ENCODE data around the gene FBXO42. TPM values are rescaled to one million over a fixed set of nuclear protein-coding genes. Genes with fewer than 3 reads are reported as not detected.
A peak's percentile ranks its signal among the peaks of the same experiment; 100 is the strongest.

Gene FBXO42
- total RNA-seq, 6 donors from 2014 or later: 20.8 to 41.9 (median 24.0) TPM

DNA sequence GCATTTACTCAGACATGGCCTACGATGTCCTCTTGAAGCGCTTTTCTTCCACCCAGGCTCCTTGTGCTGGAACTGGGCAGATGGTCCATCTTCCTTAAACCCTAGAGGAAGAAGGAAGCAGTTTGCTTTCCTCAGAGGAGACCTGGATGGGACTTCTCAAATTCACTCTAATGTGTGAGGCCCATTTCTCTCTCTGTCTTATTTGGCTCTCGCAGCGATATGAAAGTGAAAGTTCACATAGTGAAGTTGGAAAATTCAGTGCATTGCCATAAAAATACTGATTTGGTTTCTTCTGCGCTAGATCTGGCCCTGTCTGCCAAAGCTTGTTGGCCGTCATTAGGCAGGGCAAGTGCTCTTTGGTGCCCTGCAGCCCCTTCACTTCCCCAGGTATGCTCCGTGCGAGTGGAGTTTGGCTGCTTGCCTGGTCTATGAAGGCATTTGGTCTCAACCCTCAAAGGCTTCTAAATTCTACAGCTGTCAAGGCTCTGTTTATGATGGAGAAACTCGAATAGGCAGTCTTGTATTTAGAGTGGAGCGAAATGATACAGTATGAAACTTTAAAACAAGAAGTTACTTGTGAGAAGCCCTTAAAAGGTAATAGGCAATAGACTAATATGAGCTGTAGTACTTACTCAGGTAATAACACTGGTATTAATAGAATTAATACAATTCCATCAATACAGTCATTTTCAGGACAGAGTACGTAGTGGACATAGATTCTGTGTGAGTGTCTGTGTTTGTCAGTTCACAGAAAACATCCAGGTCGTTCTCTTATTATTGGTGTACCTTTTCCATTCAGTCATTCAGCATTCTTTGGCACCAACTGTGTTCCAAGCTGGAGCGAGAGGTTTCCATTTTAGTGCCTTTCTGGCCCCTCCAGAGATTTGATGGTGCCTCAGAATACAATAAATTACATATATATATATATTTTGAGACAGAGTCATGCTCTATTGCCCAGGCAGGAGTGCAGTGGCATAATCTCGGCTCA, 35.2 kb upstream of the FBXO42 start:
- H3K27me3 ChIP-seq: no peaks in the 10 kb centered on the region
- H3K4me1 ChIP-seq: peaks cover 52 to 71% (median 57%) of the 10 kb centered on the region in 4 donors
- H3K9me3 ChIP-seq: no peaks in the 10 kb centered on the region
- peak in 1 of 2 donors; percentile 70 for DNase-seq
- H3K27ac ChIP-seq: peak overlapping the region; percentile 13 to 72 (median 59)
- TF ChIP-seq, protein P1, sequence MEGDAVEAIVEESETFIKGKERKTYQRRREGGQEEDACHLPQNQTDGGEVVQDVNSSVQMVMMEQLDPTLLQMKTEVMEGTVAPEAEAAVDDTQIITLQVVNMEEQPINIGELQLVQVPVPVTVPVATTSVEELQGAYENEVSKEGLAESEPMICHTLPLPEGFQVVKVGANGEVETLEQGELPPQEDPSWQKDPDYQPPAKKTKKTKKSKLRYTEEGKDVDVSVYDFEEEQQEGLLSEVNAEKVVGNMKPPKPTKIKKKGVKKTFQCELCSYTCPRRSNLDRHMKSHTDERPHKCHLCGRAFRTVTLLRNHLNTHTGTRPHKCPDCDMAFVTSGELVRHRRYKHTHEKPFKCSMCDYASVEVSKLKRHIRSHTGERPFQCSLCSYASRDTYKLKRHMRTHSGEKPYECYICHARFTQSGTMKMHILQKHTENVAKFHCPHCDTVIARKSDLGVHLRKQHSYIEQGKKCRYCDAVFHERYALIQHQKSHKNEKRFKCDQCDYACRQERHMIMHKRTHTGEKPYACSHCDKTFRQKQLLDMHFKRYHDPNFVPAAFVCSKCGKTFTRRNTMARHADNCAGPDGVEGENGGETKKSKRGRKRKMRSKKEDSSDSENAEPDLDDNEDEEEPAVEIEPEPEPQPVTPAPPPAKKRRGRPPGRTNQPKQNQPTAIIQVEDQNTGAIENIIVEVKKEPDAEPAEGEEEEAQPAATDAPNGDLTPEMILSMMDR (IDR thresholded peaks at IDR 0.05): no peak
- TF ChIP-seq POLR2AphosphoS5 (IDR thresholded peaks at IDR 0.05): peak in 1 of 2 donors; percentile 18
- peaks cover 0 to 3% (median 0%) of the 10 kb centered on the region in 4 donors for H3K36me3 ChIP-seq
- WGBS, 2 donors: 44 to 50% methylated on average over 12 to 14 of the region's 14 CpGs
- peak overlapping the region in 3 of 4 donors; percentile 20 to 31 (median 25) for H3K4me3 ChIP-seq
- peak; percentile 68 to 73 for ATAC-seq (ENCODE audit: low FRiP score in 2 of 2)

DNA sequence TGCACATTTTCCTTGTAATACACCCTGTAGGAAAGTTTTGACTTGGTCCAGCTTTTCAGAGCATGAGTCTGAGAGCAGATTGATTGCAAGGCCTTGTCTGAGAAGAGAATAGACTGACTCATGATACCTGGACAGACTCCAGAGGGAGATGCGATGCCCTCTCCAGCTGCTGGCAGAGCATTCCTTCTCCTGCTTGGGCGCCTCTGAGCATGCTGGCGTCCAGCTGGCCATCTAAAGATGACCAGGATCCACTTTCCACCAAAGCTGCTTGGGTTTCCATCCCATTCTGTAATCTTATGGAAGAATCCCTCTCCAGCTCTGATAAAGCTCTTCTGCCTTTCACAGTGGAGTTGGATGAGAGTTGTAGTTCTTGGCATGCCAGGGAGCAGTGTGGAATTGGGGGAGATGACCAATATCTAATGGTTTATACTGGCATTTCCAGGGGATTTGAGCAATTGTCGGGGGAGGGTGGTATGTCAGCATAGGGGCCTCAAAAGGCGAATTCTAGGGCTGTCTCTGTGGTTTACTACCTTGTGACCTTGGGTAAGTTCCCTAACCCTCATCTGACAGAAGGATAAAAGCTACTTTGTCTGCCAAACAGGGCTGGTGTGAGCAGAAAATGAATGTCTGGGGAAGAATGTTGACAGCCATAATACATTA, 34.3 kb upstream of the FBXO42 start:
- no peak for TF ChIP-seq POLR2AphosphoS5 (IDR thresholded peaks at IDR 0.05)
- no peak for TF ChIP-seq POLR2A (IDR thresholded peaks at IDR 0.05)
- TF ChIP-seq EP300 (IDR thresholded peaks at IDR 0.05): no peak
- Histone ChIP-seq H3K9me3 (no peaks in the 10 kb centered on the region), H3K36me3 (peaks cover 0 to 3% (median 0%) of the 10 kb centered on the region in 4 donors), H3K4me3 (peak overlapping the region in 2 of 4 donors; percentile 25 to 31), H3K27ac (peak overlapping the region; percentile 13 to 72 (median 59)), H3K4me1 (peaks cover 42 to 64% (median 49%) of the 10 kb centered on the region in 4 donors), H3K27me3 (no peaks in the 10 kb centered on the region)
- DNase-seq (no peak), ATAC-seq (ENCODE audit: low FRiP score in 2 of 2) (peak in 1 of 2 donors; percentile 36)
- WGBS, 2 donors: 48 to 50% methylated on average over 2 to 5 of the region's 5 CpGs

DNA sequence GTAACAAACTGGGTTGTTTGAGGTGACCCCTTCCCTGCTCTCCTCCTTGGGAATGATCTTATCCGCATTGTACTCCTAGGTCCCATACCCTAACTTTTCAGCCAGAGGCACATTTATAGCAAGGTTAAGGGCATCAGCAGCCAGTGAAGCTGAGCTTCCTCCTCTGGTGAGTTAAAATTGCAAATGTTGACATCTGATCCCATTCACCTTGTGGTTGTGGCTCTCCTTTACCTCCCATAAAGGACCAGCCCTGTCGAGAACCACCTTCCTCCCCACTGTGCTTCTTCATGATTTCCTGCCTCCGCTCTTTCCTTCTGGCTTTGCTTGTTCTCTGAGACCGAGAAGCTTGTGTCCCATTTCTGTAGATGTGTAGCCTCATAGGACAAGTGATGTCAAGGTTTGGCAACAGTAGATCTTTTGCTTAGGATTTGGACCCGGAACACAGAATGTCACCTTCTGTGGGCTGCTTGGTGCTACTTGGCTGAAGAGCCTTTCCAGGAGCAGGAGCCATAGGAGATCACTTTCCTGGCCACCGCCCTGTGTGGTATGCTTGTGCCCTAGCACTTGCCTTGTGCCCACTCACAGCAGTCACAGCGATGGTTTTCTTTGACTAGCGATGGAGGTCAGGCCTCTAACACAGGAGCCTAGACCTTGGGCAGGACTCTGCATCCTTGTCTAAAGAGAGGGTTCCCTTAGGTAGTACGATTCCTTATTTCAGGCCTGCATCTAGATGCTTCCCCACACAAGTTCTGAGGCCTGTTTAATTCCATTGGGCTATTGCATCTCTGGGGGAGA, 33.6 kb upstream of the FBXO42 start:
- ATAC-seq (ENCODE audit: low FRiP score in 2 of 2): no peak
- Histone ChIP-seq H3K4me3 (no peak overlapping the region), H3K4me1 (peaks cover 36 to 56% (median 44%) of the 10 kb centered on the region in 4 donors), H3K36me3 (peaks cover 0 to 3% (median 0%) of the 10 kb centered on the region in 4 donors), H3K9me3 (no peaks in the 10 kb centered on the region), H3K27me3 (no peaks in the 10 kb centered on the region), H3K27ac (peak overlapping the region; percentile 9 to 72 (median 59))
- 92 to 93% methylated on average over 8 to 9 of the region's 9 CpGs for WGBS, 2 donors
- no peak for DNase-seq
- TF ChIP-seq POLR2AphosphoS5 (IDR thresholded peaks at IDR 0.05) (no peak), EP300 (IDR thresholded peaks at IDR 0.05) (no peak), POLR2A (IDR thresholded peaks at IDR 0.05) (no peak)
- TF ChIP-seq, protein P1 (IDR thresholded peaks at IDR 0.05): no peak

DNA sequence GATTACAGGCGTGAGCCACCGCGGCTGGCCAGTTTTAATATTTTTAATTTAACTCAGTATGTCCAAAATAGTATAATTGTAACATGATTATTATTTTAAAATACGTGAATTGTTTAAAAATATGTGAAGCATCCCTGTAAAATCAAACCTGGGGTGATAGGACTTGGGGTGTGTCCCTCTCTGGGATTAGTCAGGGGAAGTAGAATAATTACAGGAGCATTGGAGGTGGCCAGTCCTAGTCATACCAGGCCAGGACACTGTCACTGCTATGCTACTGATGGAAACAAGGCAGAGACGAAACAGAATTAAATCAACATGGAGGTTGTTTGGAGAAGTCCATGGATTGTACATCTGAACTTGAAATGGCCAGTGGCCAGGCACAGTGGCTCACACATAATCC, 31.6 kb upstream of the FBXO42 start:
- ATAC-seq (ENCODE audit: low FRiP score in 2 of 2): no peak
- Histone ChIP-seq H3K36me3 (peaks cover 0 to 3% (median 0%) of the 10 kb centered on the region in 4 donors), H3K4me3 (no peak overlapping the region), H3K4me1 (peaks cover 33 to 47% (median 39%) of the 10 kb centered on the region in 4 donors), H3K9me3 (no peaks in the 10 kb centered on the region), H3K27me3 (no peaks in the 10 kb centered on the region), H3K27ac (no peak overlapping the region)
- no peak for DNase-seq
- WGBS, 2 donors: 98 to 99% methylated on average over 5 of the region's 5 CpGs
- TF ChIP-seq POLR2A (IDR thresholded peaks at IDR 0.05) (no peak), EP300 (IDR thresholded peaks at IDR 0.05) (no peak), POLR2AphosphoS5 (IDR thresholded peaks at IDR 0.05) (no peak)
- TF ChIP-seq, protein P1 (IDR thresholded peaks at IDR 0.05): no peak

Measured in upper lobe of left lung (tissue), 6 donors.